Islet precursor cell (in vitro differentiated cells): Measurements from ENCODE around the gene PYROXD2.
"Not testable (repeated sequence)": the region's sequence is repeated elsewhere in the genome, so short reads cannot be mapped to it uniquely, and the experiment has no call there.

Source experiments
- DNase-seq: peaks from one replicate; pipeline ENCODE4 v3.0.0-alpha.2; 2018

The PYROXD2 gene

GRCh38 chr10:98364432-98365102 lies 50.4 kb downstream of the PYROXD2 start:
- peak; percentile 43 for DNase-seq

GRCh38 chr10:98363220-98363619 lies 51.8 kb downstream of the PYROXD2 start:
- no peak for DNase-seq

- peak; percentile 98 for DNase-seq
Measured at GRCh38 chr10:98361131-98362025, 53.6 kb downstream of the PYROXD2 start.

GRCh38 chr10:98357194-98357822 lies 57.7 kb downstream of the PYROXD2 start:
- DNase-seq: no peak

- no peak for DNase-seq
Measured at GRCh38 chr10:98354491-98354890, 60.5 kb downstream of the PYROXD2 start.

GRCh38 chr10:98353170-98353569 lies 61.8 kb downstream of the PYROXD2 start:
- DNase-seq: no peak

- DNase-seq: no peak
Measured at GRCh38 chr10:98351831-98352402, 63.1 kb downstream of the PYROXD2 start.

GRCh38 chr10:98349508-98349922 lies 65.5 kb downstream of the PYROXD2 start:
- DNase-seq: no peak

- DNase-seq: no peak
Measured at GRCh38 chr10:98346847-98347246, 68.1 kb downstream of the PYROXD2 start.

GRCh38 chr10:98344589-98345038 lies 70.4 kb downstream of the PYROXD2 start:
- no peak for DNase-seq

GRCh38 chr10:98341701-98342100 lies 73.3 kb downstream of the PYROXD2 start:
- not testable (repeated sequence) for DNase-seq

- DNase-seq: no peak
Measured at GRCh38 chr10:98340940-98341310, 74.1 kb downstream of the PYROXD2 start.

- DNase-seq: no peak
Measured at GRCh38 chr10:98340261-98340939, 74.6 kb downstream of the PYROXD2 start.

- no peak for DNase-seq
Measured at GRCh38 chr10:98339799-98340198, 75.2 kb downstream of the PYROXD2 start.

- no peak for DNase-seq
Measured at GRCh38 chr10:98338896-98339295, 76.1 kb downstream of the PYROXD2 start.

- DNase-seq: no peak
Measured at GRCh38 chr10:98338318-98338717, 76.7 kb downstream of the PYROXD2 start.

- no peak for DNase-seq
Measured at GRCh38 chr10:98337484-98337883, 77.5 kb downstream of the PYROXD2 start.
